Mononuclear cell (primary cell): ENCODE data around the gene RAD21L1. TPM values are rescaled to one million over a fixed set of nuclear protein-coding genes. Genes with fewer than 3 reads are reported as not detected.

Source experiments
- H3K27me3 ChIP-seq: 2 replicates; pipeline ENCODE4 v1.6.0; 2011; ENCODE audit warnings: low read length, control low read depth; ENCODE audit not compliant: insufficient read depth
- H3K4me1 ChIP-seq: 2 replicates; pipeline ENCODE4 v1.5.1; 2011; ENCODE audit warnings: mild to moderate bottlenecking, low read length, control low read depth; ENCODE audit not compliant: insufficient read depth
- H3K4me3 ChIP-seq: 2 replicates; pipeline ENCODE4 v1.5.1; 2011; ENCODE audit warnings: mild to moderate bottlenecking, low read length, moderate library complexity
- H3K9me3 ChIP-seq: 2 replicates; pipeline ENCODE4 v1.5.1; 2011; ENCODE audit warnings: low read depth, mild to moderate bottlenecking, control low read depth, low read length
- total RNA-seq: library from RNA; depleted of rRNA; stranded (reverse); fragments of >200 nt; gene quantifications from one replicate; pipeline ENCODE4 v1.2.3, GENCODE V29; 2012

RAD21L1 gene
- total RNA-seq, 1 donor: 0.10 TPM

DNA sequence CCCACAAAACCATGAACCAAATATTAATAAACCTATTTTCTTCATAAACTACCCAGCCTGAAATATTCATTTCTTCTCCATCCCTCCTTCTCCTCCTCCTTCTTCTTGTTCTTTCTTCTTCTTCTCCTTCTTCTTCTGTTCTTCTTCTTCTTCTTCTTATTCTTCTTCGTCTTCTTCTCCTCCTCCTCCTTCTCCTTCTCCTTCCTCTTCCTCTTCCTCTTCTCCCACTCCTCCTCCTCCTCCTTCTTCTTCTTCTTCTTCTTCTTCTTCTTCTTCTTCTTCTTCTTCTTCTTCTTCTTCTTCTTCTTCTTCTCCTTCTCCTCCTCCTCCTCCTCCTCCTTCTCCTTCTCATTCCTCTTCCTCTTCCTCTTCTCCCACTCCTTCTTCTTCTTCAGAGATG is 36.0 kb upstream of the RAD21L1 start:
- no peaks in the 10 kb centered on the region for H3K4me1 ChIP-seq
- H3K4me3 ChIP-seq: no peak overlapping the region
- no peaks in the 10 kb centered on the region for H3K9me3 ChIP-seq
- H3K27me3 ChIP-seq: peaks cover 11% of the 10 kb centered on the region

DNA sequence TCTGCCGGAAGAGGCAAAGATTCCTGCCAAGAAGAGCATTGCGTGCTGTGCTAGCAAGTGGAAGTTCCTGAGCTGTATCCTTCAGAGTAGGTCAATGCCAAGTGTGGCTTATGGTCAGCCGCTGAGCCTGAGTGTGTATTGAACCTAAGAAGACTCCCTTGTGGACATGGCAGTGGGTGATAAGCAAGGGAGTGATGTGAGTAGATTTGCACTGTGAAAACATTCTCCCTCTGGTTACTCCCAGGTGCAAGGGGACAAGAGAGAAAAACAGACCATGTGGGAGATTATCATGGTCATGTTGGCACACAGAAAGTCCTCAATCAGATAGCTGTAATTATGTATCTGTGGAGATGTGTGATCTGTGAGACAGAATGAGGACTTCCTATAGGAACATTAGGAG is 35.0 kb upstream of the RAD21L1 start:
- Histone ChIP-seq H3K9me3 (no peaks in the 10 kb centered on the region), H3K4me3 (no peak overlapping the region), H3K27me3 (peaks cover 10% of the 10 kb centered on the region), H3K4me1 (no peaks in the 10 kb centered on the region)

DNA sequence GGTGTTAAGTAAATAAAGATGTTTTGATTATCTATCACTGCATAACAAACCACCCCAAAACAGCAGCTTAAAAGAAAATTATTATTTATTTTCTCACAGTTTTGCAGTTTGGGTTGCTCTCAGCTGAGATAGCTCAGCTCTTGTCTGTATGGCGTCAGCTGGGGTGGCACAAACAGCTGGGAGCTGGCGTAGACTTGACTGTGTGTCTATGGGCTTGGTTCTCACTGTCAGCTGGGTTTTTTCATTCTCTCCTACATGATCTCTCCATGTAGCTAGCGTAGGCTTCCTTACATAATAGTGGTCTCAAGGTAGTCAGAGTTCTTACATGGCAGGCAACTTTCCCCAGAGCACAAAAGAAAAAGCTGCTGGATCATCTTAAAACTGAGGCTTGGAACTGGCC is 34.5 kb upstream of the RAD21L1 start:
- H3K27me3 ChIP-seq: peaks cover 6% of the 10 kb centered on the region
- H3K4me1 ChIP-seq: no peaks in the 10 kb centered on the region
- no peak overlapping the region for H3K4me3 ChIP-seq
- no peaks in the 10 kb centered on the region for H3K9me3 ChIP-seq

DNA sequence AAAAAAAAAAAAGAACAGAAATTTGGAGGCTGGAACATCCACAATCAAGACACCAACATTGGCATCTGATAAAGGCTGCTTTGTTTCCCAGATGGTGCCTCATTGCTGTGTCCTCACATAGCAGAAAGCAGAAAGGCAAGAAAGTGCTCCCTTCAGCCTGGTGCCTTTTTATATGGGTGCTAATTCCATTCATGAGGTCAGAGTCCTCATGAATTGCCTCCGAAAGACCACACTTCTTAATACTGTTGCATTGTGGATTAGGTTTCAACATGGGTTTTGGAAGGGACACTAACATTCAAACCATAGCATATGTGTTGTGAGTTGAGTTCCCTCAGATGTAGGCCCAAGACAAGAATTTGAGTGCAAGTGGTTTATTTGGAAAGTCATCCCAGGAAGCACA is 30.6 kb upstream of the RAD21L1 start:
- Histone ChIP-seq H3K4me1 (no peaks in the 10 kb centered on the region), H3K4me3 (no peak overlapping the region), H3K9me3 (no peaks in the 10 kb centered on the region), H3K27me3 (no peaks in the 10 kb centered on the region)

DNA sequence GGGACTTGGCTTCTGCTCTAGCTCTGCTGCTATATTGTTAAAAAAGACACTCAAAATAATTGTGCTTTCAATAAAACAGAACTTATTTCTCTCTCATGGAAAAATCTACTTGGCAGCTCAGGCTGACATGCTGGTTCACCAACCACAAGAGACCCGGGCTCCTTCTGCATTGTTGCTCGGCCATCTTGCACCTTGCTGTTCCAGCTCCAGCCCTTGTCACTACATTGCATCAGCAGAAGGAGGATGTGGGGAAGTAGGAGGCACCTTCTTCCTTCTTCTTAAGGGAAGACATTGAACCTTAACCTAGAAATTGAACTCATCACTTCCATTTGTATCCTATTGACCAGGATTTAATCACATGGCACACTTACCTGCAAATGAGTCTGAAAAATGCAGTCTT is 29.2 kb upstream of the RAD21L1 start:
- H3K4me1 ChIP-seq: no peaks in the 10 kb centered on the region
- H3K9me3 ChIP-seq: no peaks in the 10 kb centered on the region
- H3K27me3 ChIP-seq: no peaks in the 10 kb centered on the region
- no peak overlapping the region for H3K4me3 ChIP-seq

DNA sequence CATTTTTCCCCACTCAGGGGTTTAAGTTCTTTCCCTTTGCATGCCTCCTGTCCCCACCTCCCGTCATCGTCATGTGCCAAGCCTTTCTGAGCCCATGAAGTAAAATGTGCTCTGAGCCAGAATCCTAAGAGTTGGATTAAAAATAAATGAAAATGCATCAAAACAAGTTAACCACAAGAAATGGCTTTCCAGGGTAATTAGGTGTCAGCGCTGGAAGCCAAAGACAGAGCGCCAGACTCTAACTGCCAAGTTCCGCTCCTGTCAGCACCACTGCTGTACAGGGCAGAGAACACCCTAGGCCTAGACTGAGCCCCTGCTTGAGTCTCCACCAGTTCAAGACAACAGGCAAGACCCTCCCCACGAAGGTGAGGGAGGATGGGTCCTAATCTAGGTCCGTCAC is 28.0 kb upstream of the RAD21L1 start:
- Histone ChIP-seq H3K9me3 (no peaks in the 10 kb centered on the region), H3K27me3 (no peaks in the 10 kb centered on the region), H3K4me3 (no peak overlapping the region), H3K4me1 (no peaks in the 10 kb centered on the region)

DNA sequence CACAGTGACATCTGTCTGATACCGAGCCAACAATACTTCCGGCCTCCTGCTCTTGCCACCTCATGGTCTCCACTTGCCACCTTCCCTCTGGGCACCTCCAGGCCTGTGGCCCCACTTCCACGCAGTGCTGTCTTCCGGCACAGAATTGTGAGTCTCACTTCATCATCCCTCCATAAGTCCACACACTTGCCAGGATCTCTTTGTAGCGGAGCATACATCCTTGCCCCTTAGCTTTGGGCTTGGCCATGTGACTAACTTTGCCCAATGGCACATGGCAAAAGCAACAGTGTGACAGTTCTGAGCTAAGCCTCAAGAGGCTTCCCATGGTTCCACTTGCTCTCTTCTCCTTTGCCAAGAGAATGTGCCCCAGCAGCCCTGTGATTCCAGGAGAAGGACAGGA is 27.1 kb upstream of the RAD21L1 start:
- Histone ChIP-seq H3K9me3 (no peaks in the 10 kb centered on the region), H3K4me3 (no peak overlapping the region), H3K4me1 (no peaks in the 10 kb centered on the region), H3K27me3 (no peaks in the 10 kb centered on the region)

DNA sequence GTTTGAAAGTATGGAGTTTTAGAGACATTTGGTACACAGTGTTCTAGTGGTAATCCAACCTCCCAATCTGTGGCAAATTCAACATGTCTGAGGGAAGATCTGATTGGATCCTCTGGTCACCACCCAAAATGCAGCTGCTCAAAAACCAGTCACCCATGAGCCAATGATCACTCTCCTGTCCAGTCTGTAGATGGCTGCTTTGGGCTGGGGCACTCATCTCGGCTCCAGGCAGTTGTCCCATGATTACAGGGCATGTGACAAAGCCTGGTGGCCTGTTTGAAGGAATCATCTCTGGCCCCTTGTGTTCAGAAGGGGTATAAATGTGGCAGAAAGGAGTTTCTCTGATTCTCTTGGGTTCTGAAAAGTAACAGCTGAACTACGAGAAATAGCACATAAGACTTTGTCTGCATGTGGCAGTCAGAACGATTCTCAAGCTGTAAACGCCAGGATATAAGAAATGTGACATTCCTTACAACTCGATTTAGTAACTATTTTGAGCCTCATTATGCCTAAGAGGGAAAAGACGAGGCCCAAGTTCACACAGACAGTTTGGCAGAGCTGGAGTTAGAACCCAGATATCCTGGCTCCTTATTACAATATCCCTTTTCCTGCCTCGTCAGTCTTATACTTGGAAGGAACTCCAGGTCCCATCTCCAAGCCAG is 26.5 kb upstream of the RAD21L1 start:
- Histone ChIP-seq H3K4me1 (no peaks in the 10 kb centered on the region), H3K27me3 (no peaks in the 10 kb centered on the region), H3K4me3 (no peak overlapping the region), H3K9me3 (no peaks in the 10 kb centered on the region)

DNA sequence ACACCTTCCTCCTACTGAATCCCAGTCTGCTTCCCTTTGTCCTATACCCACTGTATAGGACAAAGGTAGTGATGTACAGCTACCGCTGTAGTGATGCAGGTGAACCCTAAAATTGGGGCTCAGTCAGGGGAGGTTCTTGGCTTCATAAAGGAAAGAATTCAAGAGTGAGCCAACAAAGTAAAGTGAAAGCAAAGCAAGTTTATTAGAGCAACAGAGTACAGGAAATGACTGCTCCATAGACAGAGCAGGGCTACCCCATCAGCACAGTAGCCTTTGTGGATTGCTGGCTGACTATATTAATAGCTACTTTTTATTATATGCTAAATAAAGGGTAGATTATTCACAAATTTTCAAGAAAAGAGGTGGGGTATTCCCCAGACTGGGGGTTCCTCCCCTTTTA is 25.9 kb upstream of the RAD21L1 start:
- no peak overlapping the region for H3K4me3 ChIP-seq
- H3K9me3 ChIP-seq: no peaks in the 10 kb centered on the region
- H3K4me1 ChIP-seq: no peaks in the 10 kb centered on the region
- no peaks in the 10 kb centered on the region for H3K27me3 ChIP-seq

DNA sequence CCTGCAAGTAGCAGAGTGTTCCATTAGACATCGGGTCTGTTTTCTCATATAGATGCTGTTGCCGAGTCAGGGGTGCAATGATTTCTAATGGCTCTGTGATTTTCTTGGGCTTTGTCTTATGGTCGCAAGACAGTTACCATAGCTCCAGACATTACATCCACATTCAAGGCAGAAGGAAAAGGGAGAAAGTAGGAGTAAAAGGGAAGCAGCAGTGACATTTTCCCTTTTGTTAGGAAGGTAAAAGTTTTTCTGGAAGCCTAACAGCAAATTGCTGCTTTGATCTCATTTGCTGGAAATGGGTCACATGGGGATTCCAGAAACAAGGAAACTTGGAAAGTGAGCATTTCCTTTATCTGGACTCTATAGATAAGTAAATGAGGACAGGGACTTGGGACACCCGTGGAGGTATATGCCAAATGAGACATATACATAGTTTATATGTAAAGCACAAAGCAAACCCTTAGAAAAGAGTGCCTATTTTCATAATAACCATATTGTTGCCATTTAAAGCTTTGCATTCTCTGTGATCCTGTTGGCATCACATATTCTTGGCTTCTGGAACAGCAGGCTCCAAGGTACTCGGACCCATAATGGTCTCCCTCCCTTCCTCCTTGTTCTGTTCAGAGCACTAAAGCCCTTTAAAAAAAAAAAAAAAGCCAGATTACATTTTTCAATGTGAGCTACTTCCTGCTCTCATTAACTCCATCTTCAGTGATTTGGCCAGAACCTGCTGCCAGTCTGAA is 22.9 kb upstream of the RAD21L1 start, which contains the start of gene C20orf202:
Gene C20orf202 (plus strand): TSS at position 693 of the 743 bp plus-strand sequence. CDS start 132 bp downstream, outside the sequence.
- Histone ChIP-seq H3K27me3 (no peaks in the 10 kb centered on the region), H3K4me1 (no peaks in the 10 kb centered on the region), H3K9me3 (no peaks in the 10 kb centered on the region), H3K4me3 (no peak within 1 kb of the TSS)

DNA sequence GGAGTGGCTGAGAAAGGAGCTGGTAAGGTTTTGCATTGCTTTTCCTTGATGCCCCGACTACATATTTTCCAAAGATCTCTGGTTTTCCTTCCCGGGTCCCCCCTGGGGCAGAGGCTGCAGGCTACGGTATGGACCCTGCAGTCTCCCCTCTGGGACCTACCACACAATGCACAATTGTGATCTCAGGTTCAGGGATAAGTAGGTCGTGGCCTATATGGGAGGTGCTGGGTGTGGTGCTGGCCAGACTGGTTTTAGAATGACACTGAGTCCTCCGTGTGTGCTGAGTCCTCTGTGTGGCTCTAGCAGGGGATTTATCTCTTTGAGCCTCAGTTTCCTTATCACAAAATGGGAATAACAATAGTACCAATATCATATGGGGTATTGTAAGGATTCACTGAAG is 22.2 kb upstream of the RAD21L1 start:
- Histone ChIP-seq H3K4me3 (no peak overlapping the region), H3K9me3 (no peaks in the 10 kb centered on the region), H3K4me1 (no peaks in the 10 kb centered on the region)

DNA sequence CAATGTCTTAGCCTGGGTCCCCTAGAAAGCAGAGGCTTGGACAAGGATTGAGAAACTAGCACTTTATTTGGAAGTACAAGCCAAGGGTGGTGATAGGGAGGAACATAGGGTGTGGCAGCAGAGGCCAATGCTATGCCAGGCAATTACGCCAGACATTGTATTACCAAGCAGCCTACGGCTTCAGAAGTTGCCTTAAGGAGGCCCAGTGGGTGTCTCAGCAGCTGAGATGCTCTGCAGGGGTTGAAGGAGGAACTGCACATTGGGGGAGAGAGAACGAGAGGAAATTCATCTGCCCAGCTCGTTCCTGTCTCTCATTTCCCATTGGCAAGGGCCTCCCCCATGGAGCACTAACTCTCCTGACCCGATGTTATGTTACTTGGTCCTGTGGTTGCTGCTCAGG is 21.7 kb upstream of the RAD21L1 start:
- Histone ChIP-seq H3K27me3 (no peaks in the 10 kb centered on the region), H3K4me1 (no peaks in the 10 kb centered on the region), H3K9me3 (no peaks in the 10 kb centered on the region), H3K4me3 (no peak overlapping the region)

More for the DNA sequence above, 22.2 kb upstream of the RAD21L1 start:
- no peaks in the 10 kb centered on the region for H3K27me3 ChIP-seq

DNA sequence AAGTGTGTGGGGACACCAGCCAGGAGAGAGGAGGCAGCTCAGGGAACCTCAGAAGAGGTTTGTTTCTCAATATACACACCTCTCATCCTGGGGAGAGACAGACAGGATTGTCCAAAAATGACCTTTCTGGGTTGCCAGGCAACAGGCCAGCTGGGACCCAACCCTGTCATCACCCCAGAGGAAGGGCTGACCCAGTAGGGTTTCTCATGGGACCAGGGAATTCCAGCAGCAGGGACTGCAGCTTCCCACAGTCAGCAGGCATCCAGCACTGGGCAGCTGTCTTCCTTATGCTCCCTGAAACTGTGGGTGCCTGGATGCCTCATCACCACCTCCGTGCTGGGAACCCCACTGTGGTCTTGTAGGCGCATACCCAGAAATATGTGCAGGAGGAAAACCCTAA is 21.3 kb upstream of the RAD21L1 start:
- H3K27me3 ChIP-seq: no peaks in the 10 kb centered on the region
- H3K4me3 ChIP-seq: no peak overlapping the region
- no peaks in the 10 kb centered on the region for H3K9me3 ChIP-seq
- no peaks in the 10 kb centered on the region for H3K4me1 ChIP-seq

DNA sequence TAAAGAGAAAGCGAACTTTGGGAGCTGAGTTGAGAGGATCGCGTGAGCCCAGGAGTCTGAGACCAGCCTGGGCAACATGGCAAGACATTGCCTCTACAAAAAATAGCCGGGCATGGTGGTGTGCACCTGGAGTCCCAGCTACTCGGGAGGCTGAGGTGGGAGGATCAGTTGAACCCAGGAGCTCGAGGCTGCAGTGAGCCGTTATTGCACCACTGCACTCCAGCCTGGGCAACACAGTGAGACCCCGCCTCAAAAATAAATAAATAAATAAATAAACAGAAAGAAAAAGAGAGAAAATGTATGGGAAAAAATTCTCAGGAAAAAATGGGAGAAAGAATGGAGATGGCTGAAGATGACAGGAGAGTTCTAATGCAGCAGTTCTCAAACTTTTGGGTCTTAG is 20.0 kb upstream of the RAD21L1 start:
- Histone ChIP-seq H3K9me3 (no peaks in the 10 kb centered on the region), H3K4me1 (no peaks in the 10 kb centered on the region), H3K27me3 (no peaks in the 10 kb centered on the region), H3K4me3 (no peak overlapping the region)

DNA sequence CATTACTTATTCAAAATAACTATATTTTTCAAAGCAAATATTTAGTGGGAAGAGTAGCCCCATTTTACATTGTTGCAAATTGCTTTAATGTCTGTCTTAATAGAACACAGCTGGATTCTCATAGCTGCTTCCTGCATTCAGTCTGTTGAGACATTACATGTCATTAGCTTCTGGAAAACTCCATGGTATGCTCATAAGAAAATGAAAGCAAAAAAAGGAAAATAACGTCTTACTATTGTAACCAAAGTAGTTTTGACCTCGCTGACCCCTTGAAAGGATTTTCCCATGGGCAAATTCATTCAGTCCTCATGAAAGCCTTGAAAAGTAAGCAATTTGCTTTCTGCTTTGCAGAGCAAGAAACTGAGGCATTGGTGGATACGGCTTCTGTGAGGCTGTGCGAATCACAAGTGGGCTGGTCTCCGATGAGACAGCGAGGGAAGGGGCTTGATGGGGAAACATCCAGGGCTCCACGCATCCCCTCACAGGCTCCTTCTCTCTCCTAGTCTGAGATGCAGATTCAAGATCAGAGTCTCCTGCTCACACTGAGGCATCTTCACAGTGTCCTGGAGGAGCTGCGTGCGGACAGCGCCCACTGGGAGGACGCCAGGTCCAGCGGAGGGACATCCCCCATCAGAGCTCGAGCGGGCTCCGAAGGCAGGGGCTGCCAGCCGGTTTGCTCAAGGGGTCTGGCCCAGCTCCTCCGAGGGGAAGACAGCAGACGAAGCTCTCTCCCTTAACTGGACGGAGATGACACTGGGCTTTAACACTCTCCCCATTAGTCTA is 19.3 kb upstream of the RAD21L1 start:
- no peaks in the 10 kb centered on the region for H3K9me3 ChIP-seq
- no peaks in the 10 kb centered on the region for H3K4me1 ChIP-seq
- no peak overlapping the region for H3K4me3 ChIP-seq
- H3K27me3 ChIP-seq: no peaks in the 10 kb centered on the region
